Heart left ventricle (tissue), 16 donors: Measurements from ENCODE around the gene MTARC2. TPM values are rescaled to one million over a fixed set of nuclear protein-coding genes. Genes with fewer than 3 reads are reported as not detected.
A peak's percentile ranks its signal among the peaks of the same experiment; 100 is the strongest.

ENCODE experiments used
- ATAC-seq, 4 donors: fragments of 200-7000 bp; cut with Tn5 transposase; one replicate each; pipeline ENCODE4 v1.9.1; 2020 to 2022; ENCODE audit warnings: moderate library complexity in 4 of 4, mild to moderate bottlenecking in 3 of 4, moderate number of reproducible peaks in 1 of 4
- DNase-seq, 5 donors: peaks; one replicate each; pipeline ENCODE4 v3.0.0-alpha.2; 2020
- H3K27ac ChIP-seq, 12 donors: fragments of 200-600 bp; sonication (generic) in 4 of 12; one replicate each; pipeline versions ENCODE4 v1.5.0 to v1.8.0; 2016 to 2022; ENCODE audit warnings: mild to moderate bottlenecking in 2 of 12
- H3K27me3 ChIP-seq, 9 donors: fragments of 200-600 bp; sonication (generic) in 2 of 9; one replicate each; pipeline versions ENCODE4 v1.5.1 to v1.8.0; 2016 to 2022; ENCODE audit warnings: mild to moderate bottlenecking in 3 of 9
- H3K36me3 ChIP-seq, 9 donors: fragments of 200-600 bp; sonication (generic) in 2 of 9; one replicate each; pipeline versions ENCODE4 v1.5.0 to v1.8.0; 2018 to 2022; ENCODE audit warnings: mild to moderate bottlenecking in 2 of 9
- H3K4me1 ChIP-seq, 12 donors: fragments of 200-600 bp; sonication (generic) in 4 of 12; one replicate each; pipeline versions ENCODE4 v1.5.0 to v1.8.0; 2016 to 2022; ENCODE audit warnings: mild to moderate bottlenecking in 3 of 12
- H3K4me3 ChIP-seq, 12 donors: fragments of 200-600 bp; sonication (generic) in 4 of 12; one replicate each; pipeline versions ENCODE4 v1.5.0 to v1.8.0; 2017 to 2022; ENCODE audit warnings: mild to moderate bottlenecking in 9 of 12, moderate library complexity in 4 of 12
- H3K9me3 ChIP-seq, 12 donors: fragments of 200-600 bp; sonication (generic) in 4 of 12; one replicate each; pipeline versions ENCODE4 v1.5.0 to v1.8.0; 2016 to 2022; ENCODE audit warnings: mild to moderate bottlenecking in 1 of 12
- POLR2A ChIP-seq, 2 donors: fragments of 450-650 bp; IDR thresholded peaks; one replicate each; pipeline ENCODE4 v1.6.1; 2017; ENCODE audit warnings: antibody characterized with exemption in 2 of 2, mild to moderate bottlenecking in 2 of 2, moderate library complexity in 2 of 2
- WGBS, 4 donors: extraction: QIAGEN DNeasy Blood & Tissue Kit in 2 of 4; methylation state at CpG; one replicate each; pipeline versions ENCODE4 v1.1.5 to v1.1.7; 2013 to 2018; 5-methylcytosine and 5-hydroxymethylcytosine counted together
- intact Hi-C, 10 donors: fragments of 100-400 bp; cut with DNase I; formaldehyde crosslinking; loops; one replicate each; pipeline versions ENCODE4 v1.11.1 to v1.14.2; 2022
- polyA plus RNA-seq, 2 donors: library from polyadenylated mRNA; stranded (reverse); fragments of 200-250 nt; gene quantifications; one replicate each; pipeline ENCODE4 v1.2.3, GENCODE V29; 2013
- total RNA-seq, 9 donors: library from RNA; depleted of rRNA in 2 of 9; stranded (reverse); fragments of >200 nt in 2 of 9; fragmentation: NEBNext Ultra II Directional in 3 of 9; extraction: Animal tissue kit (Norgen Biotek cat#: 25700) in 3 of 9; gene quantifications; one replicate each; pipeline versions ENCODE4 v1.1.0 to v1.2.4, GENCODE V29; 2016 to 2023
- TF ChIP-seq, protein P1 (sequence below), 12 donors: fragments of 200-600 bp; sonication (generic) in 4 of 12; IDR thresholded peaks; one replicate each; pipeline versions ENCODE4 v1.5.0 to v1.8.0; 2018 to 2022; ENCODE audit warnings: antibody characterized with exemption in 12 of 12, mild to moderate bottlenecking in 5 of 12
- donor health status: ischemic (EF 13 %, LVEDD 7.1; RV severe dilation, severe dysfunction).
- donor health status: healthy with polysubstance abuse.
- donor health status: DM: no; HTN: yes; CAD: no.
- donor health status: DM: no; HTN: no; CAD: no.
- donor health status: ischemic (EF 25% LVEDD 6.9; RV normal size, moderate dysfunction).
- donor health status: ischemic (EF 25% LVEDD 5.7; RV mildly dilated, moderate dysfunction).
- donor health status: healthy.
- donor health status: DM: yes; HTN: yes; CAD: no.
- donor health status: ischemic (EF 35%, LVEDD 5.7; RV mildly dilated, moderate dysfunction).
- donor health status: nonischemic (EF 11% LVEDD 7.7; RV severe dilation, severe dysfunction).
- donor health status: DM: yes; HTN: yes; CAD: no.
- donor health status: PGD.
- donor health status: ischemic (EF 29% LVEDD 5.4; RV normal size, mild dysfunction).
- donor health status: nonischemic (EF 23%, LVEDD 6.1; RV moderate dilation, normal function).

Gene MTARC2
- total and polyA plus RNA-seq, 11 donors = 10.4 to 29.1 (median 20.3) TPM

DNA sequence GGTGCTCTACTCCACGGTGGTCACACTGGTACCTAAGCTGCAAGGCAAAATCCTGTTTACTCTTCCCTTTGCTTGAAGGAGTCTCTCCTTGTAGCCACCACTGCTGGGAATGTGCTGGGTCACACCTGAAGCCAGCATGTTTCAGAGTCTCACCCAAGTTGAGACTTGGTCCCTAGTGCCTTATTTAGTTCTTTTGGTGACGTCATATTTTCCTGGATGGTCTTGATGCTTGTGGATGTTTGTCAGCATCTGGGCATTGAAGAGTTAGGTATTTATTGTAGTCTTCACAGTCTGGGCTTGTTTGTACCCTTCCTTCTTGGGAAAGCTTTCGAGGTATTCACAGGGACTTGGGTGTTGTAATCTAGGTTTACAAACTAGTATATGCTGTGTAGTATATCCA, 5.6 kb upstream of the MTARC2 start:
- no peak overlapping the region for H3K4me3 ChIP-seq
- no peak for DNase-seq
- ATAC-seq = no peak
- H3K4me1 ChIP-seq = peaks cover 0 to 8% (median 3%) of the 10 kb centered on the region in 12 donors
- peaks cover 0 to 4% (median 0%) of the 10 kb centered on the region in 9 donors for H3K27me3 ChIP-seq
- no peak overlapping the region for H3K27ac ChIP-seq
- no peaks in the 10 kb centered on the region for H3K9me3 ChIP-seq
- intact Hi-C loops = loop anchor here in 1 of 10 donors (10.0 kb wide), 1 partner anchor 468 kb away; the partner anchor contains the start of gene RAB3GAP2
- TF ChIP-seq, protein P1, sequence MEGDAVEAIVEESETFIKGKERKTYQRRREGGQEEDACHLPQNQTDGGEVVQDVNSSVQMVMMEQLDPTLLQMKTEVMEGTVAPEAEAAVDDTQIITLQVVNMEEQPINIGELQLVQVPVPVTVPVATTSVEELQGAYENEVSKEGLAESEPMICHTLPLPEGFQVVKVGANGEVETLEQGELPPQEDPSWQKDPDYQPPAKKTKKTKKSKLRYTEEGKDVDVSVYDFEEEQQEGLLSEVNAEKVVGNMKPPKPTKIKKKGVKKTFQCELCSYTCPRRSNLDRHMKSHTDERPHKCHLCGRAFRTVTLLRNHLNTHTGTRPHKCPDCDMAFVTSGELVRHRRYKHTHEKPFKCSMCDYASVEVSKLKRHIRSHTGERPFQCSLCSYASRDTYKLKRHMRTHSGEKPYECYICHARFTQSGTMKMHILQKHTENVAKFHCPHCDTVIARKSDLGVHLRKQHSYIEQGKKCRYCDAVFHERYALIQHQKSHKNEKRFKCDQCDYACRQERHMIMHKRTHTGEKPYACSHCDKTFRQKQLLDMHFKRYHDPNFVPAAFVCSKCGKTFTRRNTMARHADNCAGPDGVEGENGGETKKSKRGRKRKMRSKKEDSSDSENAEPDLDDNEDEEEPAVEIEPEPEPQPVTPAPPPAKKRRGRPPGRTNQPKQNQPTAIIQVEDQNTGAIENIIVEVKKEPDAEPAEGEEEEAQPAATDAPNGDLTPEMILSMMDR (IDR thresholded peaks at IDR 0.05) = no peak
- no peak for TF ChIP-seq POLR2A (IDR thresholded peaks at IDR 0.05)
- no peaks in the 10 kb centered on the region for H3K36me3 ChIP-seq
- WGBS, 4 donors = 93 to 95% (median 94%) methylated on average over 3 of the region's 3 CpGs

GRCh38 chr1:220746851-220747250, 1.3 kb upstream of the MTARC2 start:
- peak overlapping the region in 5 of 12 donors; percentile 81 to 98 (median 96) for H3K27ac ChIP-seq
- H3K9me3 ChIP-seq = no peaks in the 10 kb centered on the region
- intact Hi-C loops = loop anchor here in 2 of 10 donors (5.0 to 10.0 kb wide), 2 partner anchors 220 to 472 kb away; partner anchors contain the start of genes MARK1 (in 1 of the 2) and RAB3GAP2 (in 1 of the 2)
- H3K4me1 ChIP-seq = peaks cover 4 to 41% (median 32%) of the 10 kb centered on the region in 12 donors
- 76 to 90% (median 89%) methylated on average over 3 of the region's 3 CpGs for WGBS, 4 donors
- TF ChIP-seq, protein P1 (IDR thresholded peaks at IDR 0.05) = no peak
- TF ChIP-seq POLR2A (IDR thresholded peaks at IDR 0.05) = no peak
- H3K36me3 ChIP-seq = no peaks in the 10 kb centered on the region
- DNase-seq = no peak
- H3K27me3 ChIP-seq = peaks cover 0 to 4% (median 0%) of the 10 kb centered on the region in 9 donors
- ATAC-seq = no peak
- H3K4me3 ChIP-seq = peak overlapping the region in 3 of 12 donors; percentile 82 to 96 (median 93)

DNA sequence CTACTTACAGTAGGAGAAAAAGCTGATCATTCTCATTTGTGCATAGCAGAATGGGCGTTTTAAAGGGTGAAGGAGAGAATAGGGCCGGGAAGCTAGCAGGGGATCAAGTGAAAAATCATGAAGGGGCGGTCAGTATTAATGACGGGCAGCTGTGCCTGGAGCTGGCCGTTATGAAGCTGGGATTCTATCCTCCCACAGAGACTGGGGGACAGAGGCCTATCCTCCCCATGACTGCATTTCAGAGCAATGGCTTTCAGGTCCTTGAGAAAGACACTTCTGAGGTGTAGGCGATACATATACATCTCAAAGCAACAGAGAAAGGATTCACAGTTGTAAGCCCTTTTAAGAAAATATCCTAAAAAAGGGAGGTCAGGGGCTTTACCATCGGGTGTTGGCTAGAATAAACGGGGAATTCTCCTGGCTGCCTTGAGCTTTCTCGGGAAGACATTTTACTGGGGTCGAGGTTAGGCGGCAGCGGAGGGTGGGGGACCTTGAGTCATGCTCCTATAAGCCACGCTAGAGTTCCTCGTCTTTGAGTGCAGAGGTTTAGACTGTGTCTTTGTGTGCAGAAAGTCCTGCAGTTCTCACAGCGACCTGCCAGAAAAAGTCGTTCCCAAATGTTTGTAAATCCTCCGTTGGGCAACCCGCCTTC, 559 bp upstream of the MTARC2 start:
- DNase-seq (no peak), ATAC-seq (peak; percentile 16 to 35 (median 28))
- peaks cover 0 to 4% (median 0%) of the 10 kb centered on the region in 9 donors for H3K27me3 ChIP-seq
- no peaks in the 10 kb centered on the region for H3K36me3 ChIP-seq
- 14 to 19% (median 15%) methylated on average over 16 to 18 of the region's 18 CpGs for WGBS, 4 donors
- no peak for TF ChIP-seq POLR2A (IDR thresholded peaks at IDR 0.05)
- TF ChIP-seq, protein P1 (IDR thresholded peaks at IDR 0.05) = no peak
- H3K4me3 ChIP-seq = peak overlapping the region; percentile 53 to 100 (median 85)
- intact Hi-C loops = loop anchor here in 3 of 10 donors (1.0 to 10.0 kb wide), 3 partner anchors 57 to 473 kb away; partner anchors contain the start of genes C1orf115 (in 1 of the 3), MARK1 (in 1 of the 3) and RAB3GAP2 (in 1 of the 3)
- H3K27ac ChIP-seq = peak overlapping the region; percentile 66 to 98 (median 92)
- peaks cover 4 to 47% (median 34%) of the 10 kb centered on the region in 12 donors for H3K4me1 ChIP-seq
- no peaks in the 10 kb centered on the region for H3K9me3 ChIP-seq

- WGBS, 4 donors = 0 to 6% (median 4%) methylated on average over 3 of the region's 3 CpGs
- Histone ChIP-seq H3K9me3 (no peaks in the 10 kb centered on the region), H3K27me3 (peaks cover 0 to 4% (median 0%) of the 10 kb centered on the region in 9 donors), H3K36me3 (no peaks in the 10 kb centered on the region), H3K4me1 (peaks cover 4 to 61% (median 43%) of the 10 kb centered on the region in 12 donors), H3K4me3 (peak overlapping the region; percentile 53 to 100 (median 85)), H3K27ac (peak overlapping the region; percentile 66 to 98 (median 92))
- intact Hi-C loops = loop anchor here in 3 of 10 donors (1.0 to 10.0 kb wide), 3 partner anchors 59 to 474 kb away; partner anchors contain the start of genes C1orf115 (in 1 of the 3), MARK1 (in 1 of the 3) and RAB3GAP2 (in 1 of the 3)
- ATAC-seq (no peak), DNase-seq (no peak)
- TF ChIP-seq, protein P1 (IDR thresholded peaks at IDR 0.05) = no peak
These were observed 814 bp downstream of the MTARC2 start for GRCh38 chr1:220748936-220749335.
